ENCODE results near the gene MACROD1. TPM values are rescaled to one million over a fixed set of nuclear protein-coding genes. Genes with fewer than 3 reads are reported as not detected.

The MACROD1 gene
- total and polyA plus RNA-seq, 10 of the 15 experiments (the other 5 are each of a cell fraction or from before 2014, with no cell fraction given), result 1.2 to 22.7 (median 11.3) TPM; not detected in 1

- H3K9me3 ChIP-seq (replicated peaks; ENCODE audit: control insufficient read depth, insufficient read depth, low read length), result peaks cover 3% of the 10 kb centered on the region; the same call in 2 of the 3 replicates
- H3K9ac ChIP-seq (ENCODE audit: control insufficient read depth, insufficient read depth, low read length), result no peak overlapping the region
- H3K27ac ChIP-seq (ENCODE audit: control insufficient read depth, insufficient read depth), result no peak overlapping the region
- FAIRE-seq (no peak), DNase-seq (ENCODE audit: low read depth, low spot score) (no peak), ATAC-seq (no peak)
- no TSS peak for BruUV-seq (replicated peaks)
- H3K36me3 ChIP-seq (ENCODE audit: control insufficient read depth in 2 of 2, insufficient read depth in 2 of 2, low read length in 1 of 2), result no peaks in the 10 kb centered on the region
- H3K4me3 ChIP-seq, result no peak overlapping the region
- RAD21 ChIA-PET (ENCODE audit: unreplicated experiment), result no interaction called here
- H3K79me2 ChIP-seq (ENCODE audit: control insufficient read depth, insufficient read depth, low read length), result no peaks in the 10 kb centered on the region
- POLR2A ChIA-PET, result no interaction called here
- intact Hi-C loops (cut with micrococcal nuclease; ENCODE audit: unreplicated experiment) (no loop called here), in situ Hi-C loops (cut with MboI) (no loop called here)
- CTCF ChIA-PET, result no interaction called here
- no peak overlapping the region for H3K4me2 ChIP-seq (ENCODE audit: control insufficient read depth, insufficient read depth)
- H3K27me3 ChIP-seq (replicated peaks in 1 of 2; ENCODE audit: control insufficient read depth in 2 of 2, insufficient read depth in 2 of 2, low read length in 1 of 2), result no peaks in the 10 kb centered on the region; a peak in 3 of 4 replicates
- no peaks in the 10 kb centered on the region; the same call in 1 of the 2 replicates for H4K20me1 ChIP-seq (ENCODE audit: control insufficient read depth, insufficient read depth)
- no peak overlapping the region for H2AFZ ChIP-seq (ENCODE audit: control insufficient read depth, low read depth, low read length)
- SMC1A ChIA-PET (ENCODE audit: uncharacterized antibody, unreplicated experiment), result interaction anchor here (1.2 kb wide), 1 partner anchor 142 kb away, joined by 3 read pairs; no protein-coding TSS in a partner anchor
- WGBS (ENCODE audit: insufficient coverage, insufficient replicate concordance, low lambda C conversion rate, missing lambda C conversion rate), result 47% methylated on average over 12 of the region's 12 CpGs
- TF ChIP-seq STAT3 (IDR thresholded peaks at IDR 0.05; ENCODE audit: low read depth, low read length) (no peak), ZNF622 (IDR thresholded peaks at IDR 0.05) (no peak), MEF2B (IDR thresholded peaks at IDR 0.05; ENCODE audit: partially characterized antibody, poor library complexity, severe bottlenecking) (no peak), CEBPB (IDR thresholded peaks at IDR 0.05; ENCODE audit: borderline replicate concordance in 1 of 2, low read depth in 2 of 2, low read length in 2 of 2) (no peak), CBX3 (IDR thresholded peaks at IDR 0.05; ENCODE audit: borderline replicate concordance, low read depth) (no peak), CBFB (IDR thresholded peaks at IDR 0.05; ENCODE audit: low read depth) (no peak), BCL11A (IDR thresholded peaks at IDR 0.05; ENCODE audit: low read depth, low read length) (no peak), TCF12 (IDR thresholded peaks at IDR 0.05; ENCODE audit: low read depth, low read length) (no peak)
- H3K4me1 ChIP-seq (ENCODE audit: control insufficient read depth, insufficient read depth, low read length), result no peaks in the 10 kb centered on the region; the same call in 1 of the 2 replicates
These were observed 159.5 kb downstream of the MACROD1 start for GRCh38 chr11:64006398-64006797.

- no peak for ATAC-seq
- WGBS (ENCODE audit: insufficient coverage, insufficient replicate concordance, low lambda C conversion rate, missing lambda C conversion rate), result 40% methylated on average over 4 of the region's 4 CpGs
- ChIA-PET RAD21 (ENCODE audit: unreplicated experiment) (no interaction called here), SMC1A (ENCODE audit: uncharacterized antibody, unreplicated experiment) (interaction anchor here (1.2 kb wide), 1 partner anchor 143 kb away, joined by 3 read pairs; no protein-coding TSS in a partner anchor), CTCF (no interaction called here), POLR2A (no interaction called here)
- H4K20me1 ChIP-seq (ENCODE audit: control insufficient read depth, insufficient read depth), result no peaks in the 10 kb centered on the region; the same call in 1 of the 2 replicates
- intact Hi-C loops (cut with micrococcal nuclease; ENCODE audit: unreplicated experiment) (no loop called here), in situ Hi-C loops (cut with MboI) (no loop called here)
- H3K4me3 ChIP-seq, result no peak overlapping the region
- BruUV-seq (replicated peaks), result no TSS peak
- no peaks in the 10 kb centered on the region for H3K36me3 ChIP-seq (ENCODE audit: control insufficient read depth in 2 of 2, insufficient read depth in 2 of 2, low read length in 1 of 2)
- H3K27ac ChIP-seq (ENCODE audit: control insufficient read depth, insufficient read depth), result no peak overlapping the region
- no peak for DNase-seq (ENCODE audit: low read depth, low spot score)
- no peak overlapping the region for H3K4me2 ChIP-seq (ENCODE audit: control insufficient read depth, insufficient read depth)
- no peaks in the 10 kb centered on the region; a peak in 3 of 4 replicates for H3K27me3 ChIP-seq (replicated peaks in 1 of 2; ENCODE audit: control insufficient read depth in 2 of 2, insufficient read depth in 2 of 2, low read length in 1 of 2)
- FAIRE-seq, result no peak
- no peaks in the 10 kb centered on the region; the same call in 1 of the 2 replicates for H3K4me1 ChIP-seq (ENCODE audit: control insufficient read depth, insufficient read depth, low read length)
- no peaks in the 10 kb centered on the region for H3K79me2 ChIP-seq (ENCODE audit: control insufficient read depth, insufficient read depth, low read length)
- no peak overlapping the region for H2AFZ ChIP-seq (ENCODE audit: control insufficient read depth, low read depth, low read length)
- no peak overlapping the region for H3K9ac ChIP-seq (ENCODE audit: control insufficient read depth, insufficient read depth, low read length)
- peaks cover 3% of the 10 kb centered on the region; the same call in 2 of the 3 replicates for H3K9me3 ChIP-seq (replicated peaks; ENCODE audit: control insufficient read depth, insufficient read depth, low read length)
- no peak for TF ChIP-seq ATF7 (IDR thresholded peaks at IDR 0.05; ENCODE audit: low read depth)
- no peak for TF ChIP-seq SIX5 (IDR thresholded peaks at IDR 0.05; ENCODE audit: low read depth, low read length, severe bottlenecking)
- no peak for TF ChIP-seq MEF2A (IDR thresholded peaks at IDR 0.05; ENCODE audit: insufficient read depth, low read depth, low read length)
- TF ChIP-seq TBL1XR1 (IDR thresholded peaks at IDR 0.05; ENCODE audit: low read depth, low read length), result no peak
- no peak for TF ChIP-seq IKZF2 (IDR thresholded peaks at IDR 0.05)
- no peak for TF ChIP-seq ZBTB40 (IDR thresholded peaks at IDR 0.05; ENCODE audit: borderline replicate concordance)
- TF ChIP-seq CHD2 (IDR thresholded peaks at IDR 0.05; ENCODE audit: borderline replicate concordance, low read depth, low read length), result no peak
- TF ChIP-seq ASH2L (IDR thresholded peaks at IDR 0.05; ENCODE audit: borderline replicate concordance, low read depth), result no peak
These were observed 160.2 kb downstream of the MACROD1 start for GRCh38 chr11:64005691-64006090.

Measured in GM12878 (cell line).